Adrenal gland (tissue), 5 donors: Measurements from ENCODE around the gene CYP39A1.

ENCODE experiments used
- POLR2A ChIP-seq, 2 donors: fragments of 450-650 bp; IDR thresholded peaks; one replicate each; pipeline ENCODE4 v1.6.1; 2017; ENCODE audit warnings: antibody characterized with exemption in 2 of 2, mild to moderate bottlenecking in 2 of 2, moderate library complexity in 1 of 2
- TF ChIP-seq, protein P1 (sequence below), 6 experiments: fragments of 450-650 bp in 4 of 6; fragments of 200-600 bp in 2 of 6; sonication (generic) in 1 of 6; IDR thresholded peaks; 1 replicate in 5 of 6; 2 replicates in 1 of 6; pipeline versions ENCODE4 v1.5.1 to v1.8.0; 2016 to 2021; ENCODE audit warnings: antibody characterized with exemption in 6 of 6, mild to moderate bottlenecking in 2 of 6, moderate library complexity in 1 of 6
- donor health status: DM: no; HTN: no; CAD: no.

DNA sequence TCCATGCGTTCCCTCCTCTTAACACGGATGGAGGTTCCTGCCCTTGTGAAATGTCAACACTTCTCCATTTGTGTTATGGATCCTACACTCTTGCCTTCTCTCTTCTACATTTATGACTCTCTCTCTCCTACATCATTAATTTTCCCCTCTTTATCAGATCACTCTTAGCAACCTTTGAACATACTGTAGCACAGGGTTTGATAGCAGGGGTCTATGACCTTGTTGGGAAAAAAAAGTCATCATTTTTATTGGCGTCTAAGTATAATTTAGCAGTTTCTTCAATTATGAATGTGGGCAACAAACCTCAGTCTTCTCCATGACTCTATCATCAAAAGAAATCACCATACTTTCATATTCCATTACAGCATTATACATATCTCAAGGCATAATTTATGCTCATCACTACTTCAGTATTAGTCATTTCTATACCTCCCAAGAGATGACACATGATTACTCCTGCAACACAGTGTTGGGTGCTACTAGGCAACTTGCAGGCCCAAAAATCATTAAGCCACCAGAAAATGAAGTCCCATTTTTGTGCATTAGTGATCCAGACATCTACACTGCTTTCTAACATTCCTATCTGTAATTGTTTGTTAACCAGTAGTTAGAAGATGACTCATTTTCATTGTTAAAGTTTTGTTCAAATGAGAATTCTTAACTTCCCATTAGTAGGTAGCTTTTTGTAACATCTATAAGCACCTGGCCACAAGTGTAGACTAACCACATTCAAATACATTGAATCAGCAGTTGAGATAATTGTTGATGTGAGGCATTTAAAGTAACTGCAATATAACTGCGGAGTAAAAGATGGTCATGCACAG is 9.5 kb downstream of the CYP39A1 start:
- TF ChIP-seq, protein P1, sequence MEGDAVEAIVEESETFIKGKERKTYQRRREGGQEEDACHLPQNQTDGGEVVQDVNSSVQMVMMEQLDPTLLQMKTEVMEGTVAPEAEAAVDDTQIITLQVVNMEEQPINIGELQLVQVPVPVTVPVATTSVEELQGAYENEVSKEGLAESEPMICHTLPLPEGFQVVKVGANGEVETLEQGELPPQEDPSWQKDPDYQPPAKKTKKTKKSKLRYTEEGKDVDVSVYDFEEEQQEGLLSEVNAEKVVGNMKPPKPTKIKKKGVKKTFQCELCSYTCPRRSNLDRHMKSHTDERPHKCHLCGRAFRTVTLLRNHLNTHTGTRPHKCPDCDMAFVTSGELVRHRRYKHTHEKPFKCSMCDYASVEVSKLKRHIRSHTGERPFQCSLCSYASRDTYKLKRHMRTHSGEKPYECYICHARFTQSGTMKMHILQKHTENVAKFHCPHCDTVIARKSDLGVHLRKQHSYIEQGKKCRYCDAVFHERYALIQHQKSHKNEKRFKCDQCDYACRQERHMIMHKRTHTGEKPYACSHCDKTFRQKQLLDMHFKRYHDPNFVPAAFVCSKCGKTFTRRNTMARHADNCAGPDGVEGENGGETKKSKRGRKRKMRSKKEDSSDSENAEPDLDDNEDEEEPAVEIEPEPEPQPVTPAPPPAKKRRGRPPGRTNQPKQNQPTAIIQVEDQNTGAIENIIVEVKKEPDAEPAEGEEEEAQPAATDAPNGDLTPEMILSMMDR (IDR thresholded peaks at IDR 0.05), result no peak
- TF ChIP-seq POLR2A (IDR thresholded peaks at IDR 0.05), result no peak
